AG04450 (cell line): Measurements from ENCODE around the gene CD4. TPM values are rescaled to one million over a fixed set of nuclear protein-coding genes. Genes with fewer than 3 reads are reported as not detected.

Source experiments
- CTCF ChIA-PET: fragments of 300-600, 350-600 bp; formaldehyde crosslinking; extraction: SDS; loops from one replicate; lab custom pipeline; 2022; ENCODE audit warnings: antibody characterized with exemption, inconsistent platforms; lab: Charles Lee
- POLR2A ChIA-PET: fragments of 350-600 bp; formaldehyde crosslinking; extraction: SDS; loops from one replicate; lab custom pipeline; 2021; ENCODE audit warnings: antibody characterized with exemption, inconsistent platforms; lab: Yijun Ruan, JAX
- DNase-seq: peaks from one replicate; pipeline ENCODE4 v3.0.0-alpha.2; 2011; ENCODE audit warnings: low read depth, low spot score
- H3K27ac ChIP-seq: one replicate; pipeline ENCODE4 v1.5.1; 2012; ENCODE audit warnings: low read depth, low read length, control low read depth
- H3K27me3 ChIP-seq: one replicate; pipeline ENCODE4 v1.6.0; 2012; ENCODE audit warnings: low read length; ENCODE audit not compliant: control insufficient read depth, insufficient read depth
- H3K4me3 ChIP-seq: 2 replicates; pipeline ENCODE4 v1.5.1; 2011; ENCODE audit warnings: mild to moderate bottlenecking, low read depth, low read length, control low read depth
- H3K9me3 ChIP-seq: 2 replicates; pipeline ENCODE4 v1.5.1; 2012; ENCODE audit warnings: low read length; ENCODE audit not compliant: control insufficient read depth, insufficient read depth
- polyA plus RNA-seq: library from polyadenylated mRNA; depleted of rRNA; stranded (reverse); fragments of >200 nt; gene quantifications from 2 replicates; pipeline ENCODE4 v1.2.3, GENCODE V29; 2011
- TF ChIP-seq, protein P1 (sequence below): IDR thresholded peaks from 2 replicates; pipeline ENCODE4 v1.5.1; 2011; ENCODE audit warnings: low read depth, low read length, control low read depth, inconsistent platforms

The CD4 gene
- polyA plus RNA-seq, 1 experiment = 24.9 TPM

- POLR2A ChIA-PET = interaction anchor here (0.5 to 1.2 kb wide), 2 partner anchors 17 to 38 kb away, joined by 3 to 4 read pairs; partner anchors contain the start of gene MLF2
These were observed 19.2 kb upstream of the CD4 start for GRCh38 chr12:6770094-6770493.

DNA sequence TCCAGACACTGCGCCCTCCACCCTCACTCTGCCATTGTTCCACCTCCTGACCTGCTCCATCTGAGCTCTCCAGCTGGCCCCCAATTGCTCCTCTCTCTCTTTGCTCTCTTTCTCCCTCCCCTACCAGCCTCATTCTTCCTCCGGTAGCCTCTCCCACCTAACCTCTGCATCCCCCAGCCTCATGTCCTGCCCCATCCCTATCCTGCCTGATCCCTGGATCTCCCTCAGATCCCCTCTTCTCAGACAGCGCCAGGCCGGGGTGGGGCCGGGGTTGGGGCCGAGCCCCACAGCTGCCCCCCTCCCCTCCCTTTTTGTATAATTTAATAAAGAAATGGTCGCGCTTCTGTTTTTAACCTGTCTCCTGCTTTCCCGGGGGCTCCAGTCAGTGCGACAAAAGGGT lies 18.7 kb upstream of the CD4 start:
- POLR2A ChIA-PET = interaction anchor here (0.5 to 1.2 kb wide), 2 partner anchors 18 to 39 kb away, joined by 3 to 4 read pairs; partner anchors contain the start of gene MLF2
- CTCF ChIA-PET = interaction anchor here (0.7 to 7.9 kb wide), 4 partner anchors 10 to 100 kb away, joined by 3 to 136 read pairs (median 5); partner anchors contain the start of gene MLF2
- Histone ChIP-seq H3K4me3 (no peak overlapping the region), H3K9me3 (no peaks in the 10 kb centered on the region; the same call in 1 of the 2 replicates), H3K27me3 (no peaks in the 10 kb centered on the region), H3K27ac (no peak overlapping the region)
- TF ChIP-seq, protein P1, sequence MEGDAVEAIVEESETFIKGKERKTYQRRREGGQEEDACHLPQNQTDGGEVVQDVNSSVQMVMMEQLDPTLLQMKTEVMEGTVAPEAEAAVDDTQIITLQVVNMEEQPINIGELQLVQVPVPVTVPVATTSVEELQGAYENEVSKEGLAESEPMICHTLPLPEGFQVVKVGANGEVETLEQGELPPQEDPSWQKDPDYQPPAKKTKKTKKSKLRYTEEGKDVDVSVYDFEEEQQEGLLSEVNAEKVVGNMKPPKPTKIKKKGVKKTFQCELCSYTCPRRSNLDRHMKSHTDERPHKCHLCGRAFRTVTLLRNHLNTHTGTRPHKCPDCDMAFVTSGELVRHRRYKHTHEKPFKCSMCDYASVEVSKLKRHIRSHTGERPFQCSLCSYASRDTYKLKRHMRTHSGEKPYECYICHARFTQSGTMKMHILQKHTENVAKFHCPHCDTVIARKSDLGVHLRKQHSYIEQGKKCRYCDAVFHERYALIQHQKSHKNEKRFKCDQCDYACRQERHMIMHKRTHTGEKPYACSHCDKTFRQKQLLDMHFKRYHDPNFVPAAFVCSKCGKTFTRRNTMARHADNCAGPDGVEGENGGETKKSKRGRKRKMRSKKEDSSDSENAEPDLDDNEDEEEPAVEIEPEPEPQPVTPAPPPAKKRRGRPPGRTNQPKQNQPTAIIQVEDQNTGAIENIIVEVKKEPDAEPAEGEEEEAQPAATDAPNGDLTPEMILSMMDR = no peak
- DNase-seq = no peak

More at GRCh38 chr12:6770094-6770493, 19.2 kb upstream of the CD4 start:
- no peak overlapping the region for H3K27ac ChIP-seq
- no peaks in the 10 kb centered on the region for H3K27me3 ChIP-seq
- DNase-seq = no peak
- CTCF ChIA-PET = interaction anchor here (1.2 to 7.9 kb wide), 3 partner anchors 11 to 55 kb away, joined by 3 to 136 read pairs (median 7); partner anchors contain the start of gene MLF2
- no peak overlapping the region for H3K4me3 ChIP-seq
- no peaks in the 10 kb centered on the region; the same call in 1 of the 2 replicates for H3K9me3 ChIP-seq
- TF ChIP-seq, protein P1 = no peak

DNA sequence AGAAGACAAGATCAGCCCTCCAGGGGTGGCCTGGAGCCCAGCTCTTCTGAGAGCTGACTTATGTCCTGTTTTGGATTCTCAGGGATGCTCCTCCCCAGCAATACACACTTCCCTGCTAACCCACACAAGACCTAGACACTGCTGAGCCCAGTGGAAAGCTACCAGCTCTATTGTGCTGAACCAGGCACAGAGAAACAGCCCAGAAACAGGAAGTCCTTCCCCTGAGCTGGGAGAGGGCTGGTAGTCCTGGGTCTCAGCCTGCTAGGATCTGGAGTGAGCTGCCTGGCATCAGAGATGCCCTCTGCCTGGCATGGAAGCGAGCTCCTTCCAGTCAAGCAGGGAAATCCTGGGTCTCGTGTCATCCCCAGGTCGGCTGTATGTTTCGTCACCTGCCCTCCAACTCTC lies 18.2 kb upstream of the CD4 start:
- Histone ChIP-seq H3K4me3 (no peak overlapping the region), H3K9me3 (no peaks in the 10 kb centered on the region; the same call in 1 of the 2 replicates), H3K27me3 (no peaks in the 10 kb centered on the region), H3K27ac (no peak overlapping the region)
- CTCF ChIA-PET = interaction anchor here (0.7 to 7.9 kb wide), 3 partner anchors 10 to 100 kb away, joined by 3 to 136 read pairs (median 7); partner anchors contain the start of gene MLF2
- TF ChIP-seq, protein P1 = no peak
- no peak for DNase-seq
- POLR2A ChIA-PET = interaction anchor here (0.7 to 1.2 kb wide), 2 partner anchors 18 to 50 kb away, joined by 3 to 4 read pairs; partner anchors contain the start of genes GPR162 and MLF2

- TF ChIP-seq, protein P1 = no peak
- no peak for DNase-seq
- no peaks in the 10 kb centered on the region for H3K27me3 ChIP-seq
- no peak overlapping the region for H3K4me3 ChIP-seq
- no peaks in the 10 kb centered on the region; the same call in 1 of the 2 replicates for H3K9me3 ChIP-seq
- ChIA-PET POLR2A (interaction anchor here (0.7 to 1.2 kb wide), 4 partner anchors 19 to 81 kb away, joined by 3 to 4 read pairs (median 3); partner anchors contain the start of genes GPR162 and MLF2), CTCF (interaction anchor here (2.0 to 7.9 kb wide), 2 partner anchors 9 to 19 kb away, joined by 7 to 136 read pairs; partner anchors contain the start of gene MLF2)
- no peak overlapping the region for H3K27ac ChIP-seq
These were observed 17.6 kb upstream of the CD4 start for GRCh38 chr12:6771509-6772330.
